Nephron (organoid): ENCODE measurements around the gene CERK.

Experiments used
- H3K27ac Mint-ChIP-seq, 3 experiments: 2 replicates each; pipeline ENCODE4 v1.8.0; 2020; ENCODE audit warnings: mixed read lengths in 3 of 3, mild to moderate bottlenecking in 2 of 3, moderate library complexity in 1 of 3
- H3K27me3 Mint-ChIP-seq: 2 replicates; pipeline ENCODE4 v1.8.0; 2021; ENCODE audit warnings: low read depth, mild to moderate bottlenecking, moderate library complexity, mixed read lengths
- H3K36me3 Mint-ChIP-seq: 2 replicates; pipeline ENCODE4 v1.8.0; 2020; ENCODE audit warnings: low read depth, mixed read lengths
- H3K4me1 Mint-ChIP-seq: 2 replicates; pipeline ENCODE4 v1.8.0; 2020; ENCODE audit warnings: mixed read lengths
- H3K4me3 Mint-ChIP-seq, 3 experiments: 2 replicates each; pipeline ENCODE4 v1.8.0; 2020; ENCODE audit warnings: mild to moderate bottlenecking in 3 of 3, mixed read lengths in 3 of 3, moderate library complexity in 2 of 3
- H3K9me3 Mint-ChIP-seq: 2 replicates; pipeline ENCODE4 v1.8.0; 2020; ENCODE audit warnings: mixed read lengths
- TF ChIP-seq, protein P1 (sequence below), 3 experiments: fragments of 200-600 bp; sonication (generic); IDR thresholded peaks; one replicate each; pipeline ENCODE4 v1.5.0; 2021; ENCODE audit warnings: antibody characterized with exemption in 3 of 3; ENCODE audit not compliant: unreplicated experiment in 3 of 3

Gene CERK

DNA sequence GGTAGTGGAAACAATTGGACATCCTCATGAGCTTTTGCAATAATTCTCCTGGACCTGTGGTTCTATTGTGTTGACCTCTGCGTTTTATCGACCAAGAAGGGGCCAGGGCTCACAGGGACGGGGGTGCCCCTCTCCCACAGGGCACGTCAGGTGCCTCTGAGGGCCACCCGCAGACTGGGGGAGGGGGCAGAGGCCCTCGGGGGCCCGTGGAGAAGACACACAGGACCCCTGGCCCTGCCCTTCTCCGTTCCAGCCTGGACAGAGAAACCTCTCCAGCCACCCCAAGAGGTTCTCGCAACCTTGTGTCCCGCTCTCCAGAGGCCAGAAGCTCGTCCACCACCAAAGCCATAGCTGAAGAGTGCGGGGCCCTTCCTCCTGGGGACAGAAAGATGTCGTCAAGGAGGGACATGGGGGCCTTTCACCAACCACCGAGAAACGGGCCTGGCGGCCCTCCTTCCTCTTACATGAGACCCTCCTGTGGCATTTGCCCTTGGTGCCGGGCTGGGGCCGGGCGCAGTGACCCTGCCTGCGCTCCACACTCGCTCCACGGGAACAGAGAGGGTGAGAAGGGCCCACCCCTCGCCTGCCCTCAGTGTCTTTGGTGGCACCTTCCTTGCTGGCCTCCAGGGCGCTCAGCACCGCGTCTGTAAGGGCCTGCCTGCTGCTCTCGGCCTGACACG lies 60.6 kb downstream of the CERK start:
- Mint-ChIP-seq H3K27me3 (peaks cover under 1% of the 10 kb centered on the region), H3K36me3 (no peaks in the 10 kb centered on the region), H3K4me3 (no peak overlapping the region), H3K27ac (no peak overlapping the region), H3K4me1 (no peaks in the 10 kb centered on the region), H3K9me3 (no peaks in the 10 kb centered on the region)
- TF ChIP-seq, protein P1, sequence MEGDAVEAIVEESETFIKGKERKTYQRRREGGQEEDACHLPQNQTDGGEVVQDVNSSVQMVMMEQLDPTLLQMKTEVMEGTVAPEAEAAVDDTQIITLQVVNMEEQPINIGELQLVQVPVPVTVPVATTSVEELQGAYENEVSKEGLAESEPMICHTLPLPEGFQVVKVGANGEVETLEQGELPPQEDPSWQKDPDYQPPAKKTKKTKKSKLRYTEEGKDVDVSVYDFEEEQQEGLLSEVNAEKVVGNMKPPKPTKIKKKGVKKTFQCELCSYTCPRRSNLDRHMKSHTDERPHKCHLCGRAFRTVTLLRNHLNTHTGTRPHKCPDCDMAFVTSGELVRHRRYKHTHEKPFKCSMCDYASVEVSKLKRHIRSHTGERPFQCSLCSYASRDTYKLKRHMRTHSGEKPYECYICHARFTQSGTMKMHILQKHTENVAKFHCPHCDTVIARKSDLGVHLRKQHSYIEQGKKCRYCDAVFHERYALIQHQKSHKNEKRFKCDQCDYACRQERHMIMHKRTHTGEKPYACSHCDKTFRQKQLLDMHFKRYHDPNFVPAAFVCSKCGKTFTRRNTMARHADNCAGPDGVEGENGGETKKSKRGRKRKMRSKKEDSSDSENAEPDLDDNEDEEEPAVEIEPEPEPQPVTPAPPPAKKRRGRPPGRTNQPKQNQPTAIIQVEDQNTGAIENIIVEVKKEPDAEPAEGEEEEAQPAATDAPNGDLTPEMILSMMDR (IDR thresholded peaks at IDR 0.05; ENCODE audit: unreplicated experiment in 3 of 3) = no peak

DNA sequence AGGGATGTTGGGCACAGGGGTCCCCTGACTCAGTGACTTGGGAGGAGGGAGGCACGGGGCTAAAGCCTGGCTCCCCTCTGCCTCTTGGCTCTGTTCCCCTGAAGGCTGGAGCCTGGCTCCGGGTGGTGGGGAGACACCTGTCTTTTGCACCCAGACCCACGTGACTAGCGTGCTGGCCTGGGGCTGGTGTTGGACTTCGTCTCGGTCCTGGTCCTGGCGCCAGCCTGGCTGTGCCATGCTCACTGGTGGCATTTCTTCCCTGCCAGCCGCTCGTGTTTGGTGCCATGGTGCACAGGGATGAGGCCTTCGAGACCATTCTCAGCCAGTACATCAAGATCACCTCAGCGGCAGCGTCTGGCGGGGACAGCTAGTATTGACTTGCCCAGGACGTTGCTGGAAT lies 61.2 kb downstream of the CERK start:
- Mint-ChIP-seq H3K4me1 (no peaks in the 10 kb centered on the region), H3K4me3 (no peak overlapping the region), H3K27ac (no peak overlapping the region), H3K9me3 (no peaks in the 10 kb centered on the region), H3K27me3 (peaks cover 4% of the 10 kb centered on the region), H3K36me3 (no peaks in the 10 kb centered on the region)
- TF ChIP-seq, protein P1 (IDR thresholded peaks at IDR 0.05; ENCODE audit: unreplicated experiment in 3 of 3) = no peak

DNA sequence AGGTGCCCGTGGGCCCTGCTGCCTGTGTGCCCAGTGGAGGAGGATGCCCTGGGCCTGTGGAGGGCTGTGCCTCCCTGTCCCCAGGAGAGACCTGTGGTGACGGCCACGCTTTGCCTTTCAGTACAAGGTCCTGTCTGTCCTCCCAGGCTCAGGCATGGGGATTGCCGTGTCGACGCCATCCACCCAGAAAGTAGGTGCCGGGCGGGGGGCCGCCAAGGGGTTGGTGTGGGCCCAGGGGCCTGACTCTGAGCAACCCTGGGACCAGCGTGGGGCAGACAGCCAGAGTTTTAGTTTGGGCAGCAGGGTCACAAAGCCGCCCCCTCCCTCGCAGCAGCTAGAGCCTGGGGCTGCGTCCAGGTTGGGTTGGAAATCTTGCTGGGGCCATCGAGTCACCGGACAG lies 61.6 kb downstream of the CERK start:
- no peaks in the 10 kb centered on the region for H3K4me1 Mint-ChIP-seq
- H3K27me3 Mint-ChIP-seq = peaks cover 4% of the 10 kb centered on the region
- TF ChIP-seq, protein P1 (IDR thresholded peaks at IDR 0.05; ENCODE audit: unreplicated experiment in 3 of 3) = no peak
- no peak overlapping the region for H3K4me3 Mint-ChIP-seq
- no peak overlapping the region for H3K27ac Mint-ChIP-seq
- H3K9me3 Mint-ChIP-seq = no peaks in the 10 kb centered on the region
- no peaks in the 10 kb centered on the region for H3K36me3 Mint-ChIP-seq

DNA sequence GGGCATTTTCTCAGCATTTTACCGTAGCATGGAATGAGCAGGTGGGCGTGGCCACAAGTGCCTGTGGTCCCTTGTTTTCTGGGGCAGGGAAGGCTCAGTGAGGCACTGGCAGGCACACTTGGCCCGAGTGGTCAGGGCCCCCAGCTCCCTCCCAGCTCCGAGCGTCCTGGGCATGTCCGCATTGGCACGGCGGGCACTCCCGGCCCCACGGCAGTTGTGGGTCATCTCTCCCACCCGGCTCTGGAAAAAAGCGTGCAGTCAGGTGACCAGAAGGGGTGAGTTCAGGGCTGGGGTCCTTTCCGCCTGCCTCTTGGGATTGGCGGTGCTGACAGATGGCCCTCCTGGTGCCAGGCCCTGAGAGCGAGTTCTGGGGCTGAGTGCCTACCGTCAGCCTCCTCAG lies 62.1 kb downstream of the CERK start:
- Mint-ChIP-seq H3K9me3 (no peaks in the 10 kb centered on the region), H3K4me3 (no peak overlapping the region), H3K27me3 (peaks cover 4% of the 10 kb centered on the region), H3K27ac (no peak overlapping the region), H3K4me1 (no peaks in the 10 kb centered on the region), H3K36me3 (no peaks in the 10 kb centered on the region)
- TF ChIP-seq, protein P1 (IDR thresholded peaks at IDR 0.05; ENCODE audit: unreplicated experiment in 3 of 3) = no peak

DNA sequence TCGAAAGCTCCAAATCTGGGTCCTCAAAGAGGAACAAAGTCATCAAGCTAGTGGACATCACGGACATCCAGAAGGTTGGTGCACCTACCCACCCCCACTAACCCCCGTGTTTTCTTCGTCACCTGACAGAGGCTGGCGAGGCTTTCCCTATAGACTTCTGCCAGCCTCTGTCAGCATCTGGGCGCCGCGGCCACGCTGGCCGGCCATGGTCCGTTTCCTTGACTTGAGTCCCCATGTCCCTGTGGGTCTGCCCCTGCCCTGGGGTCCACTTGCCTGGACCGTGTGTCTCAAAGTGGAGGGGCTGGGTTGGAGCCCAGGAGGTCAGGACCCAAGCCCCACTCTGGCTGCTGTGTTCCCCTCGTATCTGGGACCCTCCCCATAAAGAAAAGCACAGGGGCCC lies 62.6 kb downstream of the CERK start:
- no peak overlapping the region for H3K4me3 Mint-ChIP-seq
- no peak overlapping the region for H3K27ac Mint-ChIP-seq
- H3K9me3 Mint-ChIP-seq = no peaks in the 10 kb centered on the region
- H3K27me3 Mint-ChIP-seq = peaks cover 4% of the 10 kb centered on the region
- no peaks in the 10 kb centered on the region for H3K36me3 Mint-ChIP-seq
- H3K4me1 Mint-ChIP-seq = no peaks in the 10 kb centered on the region
- TF ChIP-seq, protein P1 (IDR thresholded peaks at IDR 0.05; ENCODE audit: unreplicated experiment in 3 of 3) = no peak

GRCh38 chr22:46674906-46675305 lies 63.1 kb downstream of the CERK start:
- Mint-ChIP-seq H3K27ac (no peak overlapping the region), H3K4me3 (no peak overlapping the region), H3K9me3 (no peaks in the 10 kb centered on the region), H3K27me3 (peaks cover 4% of the 10 kb centered on the region), H3K36me3 (peaks cover 1% of the 10 kb centered on the region), H3K4me1 (no peaks in the 10 kb centered on the region)
- TF ChIP-seq, protein P1 (IDR thresholded peaks at IDR 0.05; ENCODE audit: unreplicated experiment in 3 of 3) = no peak
